HG03175 (cell line): ENCODE results near the gene CDRT15.
"Not testable (repeated sequence)": the region's sequence is repeated elsewhere in the genome, so short reads cannot be mapped to it uniquely, and the experiment has no call there.

Experiments used
- ATAC-seq: cut with Tn5 transposase; IDR thresholded peaks from one replicate; pipeline ENCODE4 v1.9.1; 2021; ENCODE audit warnings: mild to moderate bottlenecking, moderate library complexity; ENCODE audit not compliant: unreplicated experiment

CDRT15 gene

DNA sequence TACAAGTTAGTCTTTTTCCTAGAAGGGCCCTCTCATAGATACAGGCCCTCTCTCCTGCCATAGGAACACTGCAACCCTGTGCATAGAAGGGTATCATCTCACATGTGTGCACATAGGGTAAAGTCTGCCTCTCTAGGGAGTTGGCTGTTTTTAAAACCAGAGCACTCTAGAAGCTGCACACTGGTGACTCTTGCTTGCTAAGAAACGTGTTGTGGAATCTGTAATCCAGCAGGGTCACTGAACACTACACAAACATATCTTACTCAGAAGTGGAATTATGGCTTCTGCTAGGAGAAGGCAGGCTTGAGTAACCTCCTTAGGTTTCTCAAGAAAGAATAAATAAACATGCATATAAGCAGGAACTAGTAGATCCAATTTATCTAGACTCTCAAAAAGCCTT, 45.9 kb downstream of the CDRT15 start:
- ATAC-seq: not testable (repeated sequence)

DNA sequence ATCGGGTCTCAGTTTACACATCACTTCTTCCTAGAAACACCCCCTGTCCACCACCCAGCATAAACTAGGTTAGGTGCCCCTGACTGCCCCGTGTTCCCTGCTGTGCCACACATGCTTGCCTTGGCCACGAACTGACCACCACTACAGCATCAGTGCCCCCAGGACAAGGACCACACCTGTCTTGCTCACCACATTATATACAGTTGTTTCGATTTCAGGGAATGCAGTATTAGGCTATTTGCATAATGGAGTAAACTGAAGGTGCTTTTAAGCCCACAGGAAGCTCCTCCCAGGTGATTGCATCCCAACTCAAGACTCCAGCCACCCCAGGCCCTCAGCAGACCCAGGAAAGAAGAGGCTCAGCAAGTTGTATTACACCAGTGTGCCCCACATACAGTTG, 50.2 kb downstream of the CDRT15 start:
- not testable (repeated sequence) for ATAC-seq
